Bronchial epithelial cell (primary cell): ENCODE measurements around the gene PLAAT4. TPM values are rescaled to one million over a fixed set of nuclear protein-coding genes. Genes with fewer than 3 reads are reported as not detected.

ENCODE experiments used
- DNase-seq: peaks from one replicate; pipeline ENCODE4 v3.0.0-alpha.2; 2010; ENCODE audit warnings: low read depth
- FAIRE-seq: peaks from 2 replicates; lab custom pipeline; 2011; peaks lifted over from hg19 to GRCh38; lab: Jason Lieb, UNC
- H3K27me3 ChIP-seq: 2 replicates; pipeline ENCODE4 v1.5.1; 2011; ENCODE audit warnings: low read length; ENCODE audit not compliant: control insufficient read depth, insufficient read depth
- H3K36me3 ChIP-seq: 2 replicates; pipeline ENCODE4 v1.5.1; 2011; ENCODE audit warnings: low read length; ENCODE audit not compliant: control insufficient read depth, insufficient read depth
- H3K4me3 ChIP-seq: 2 replicates; pipeline ENCODE4 v1.5.1; 2011; ENCODE audit warnings: mild to moderate bottlenecking, low read depth, low read length, control low read depth
- CTCF ChIP-seq: IDR thresholded peaks from 2 replicates; pipeline ENCODE4 v1.5.1; 2011; ENCODE audit warnings: mild to moderate bottlenecking, moderate library complexity, low read length, control low read depth, inconsistent platforms; ENCODE audit not compliant: insufficient read depth, severe bottlenecking
- total RNA-seq: library from RNA; depleted of rRNA; stranded (reverse); fragments of >200 nt; gene quantifications from 2 replicates; pipeline ENCODE4 v1.2.1, GENCODE V29; 2014

PLAAT4 gene
- total RNA-seq, 1 donor from 2014 or later = 0.79 TPM

- no peak for DNase-seq
- FAIRE-seq = no peak
- no peak overlapping the region for H3K4me3 ChIP-seq
- no peaks in the 10 kb centered on the region for H3K36me3 ChIP-seq
- no peak for TF ChIP-seq CTCF
- no peaks in the 10 kb centered on the region for H3K27me3 ChIP-seq
These were observed 25.4 kb upstream of the PLAAT4 start for GRCh38 chr11:63511048-63511748.

GRCh38 chr11:63512816-63513215 is 23.8 kb upstream of the PLAAT4 start:
- no peak for TF ChIP-seq CTCF
- Histone ChIP-seq H3K4me3 (no peak overlapping the region), H3K36me3 (no peaks in the 10 kb centered on the region), H3K27me3 (no peaks in the 10 kb centered on the region)
- no peak for FAIRE-seq
- DNase-seq = no peak

GRCh38 chr11:63516109-63516508 is 20.5 kb upstream of the PLAAT4 start:
- FAIRE-seq = no peak

GRCh38 chr11:63517156-63517555 is 19.5 kb upstream of the PLAAT4 start:
- H3K4me3 ChIP-seq = no peak overlapping the region
- H3K27me3 ChIP-seq = no peaks in the 10 kb centered on the region
- no peak for FAIRE-seq
- H3K36me3 ChIP-seq = no peaks in the 10 kb centered on the region
- no peak for TF ChIP-seq CTCF
- DNase-seq = no peak

More at GRCh38 chr11:63516109-63516508, 20.5 kb upstream of the PLAAT4 start:
- Histone ChIP-seq H3K27me3 (no peaks in the 10 kb centered on the region), H3K36me3 (no peaks in the 10 kb centered on the region), H3K4me3 (no peak overlapping the region)
- no peak for TF ChIP-seq CTCF
- DNase-seq = no peak

- no peak for TF ChIP-seq CTCF
- Histone ChIP-seq H3K36me3 (no peaks in the 10 kb centered on the region), H3K27me3 (no peaks in the 10 kb centered on the region), H3K4me3 (no peak overlapping the region)
- FAIRE-seq = no peak
- DNase-seq = no peak
These were observed 18.1 kb upstream of the PLAAT4 start for GRCh38 chr11:63518548-63518947.
